ENCODE results near the gene ACCS. TPM values are rescaled to one million over a fixed set of nuclear protein-coding genes. Genes with fewer than 3 reads are reported as not detected.

ACCS gene
- total RNA-seq, 1 experiment from 2014 or later: 13.9 TPM

GRCh38 chr11:44083433-44083832, 17.4 kb downstream of the ACCS start (continued):
- TF ChIP-seq ZNF532 (CRISPR knock-in tag; IDR thresholded peaks at IDR 0.05; ENCODE audit: borderline replicate concordance) (no peak), ZSCAN18 (CRISPR knock-in tag; IDR thresholded peaks at IDR 0.05) (no peak), KAT7 (CRISPR knock-in tag; IDR thresholded peaks at IDR 0.05; ENCODE audit: borderline replicate concordance) (no peak), NR2C2 (CRISPR knock-in tag; IDR thresholded peaks at IDR 0.05) (no peak), NR3C1 (CRISPR knock-in tag; conservative IDR thresholded peaks at IDR 0.05; ENCODE audit: low read depth) (no peak), TP53 (CRISPR knock-in tag; IDR thresholded peaks at IDR 0.05) (no peak), ZMAT4 (CRISPR knock-in tag; IDR thresholded peaks at IDR 0.05) (no peak), IRF2 (CRISPR knock-in tag; IDR thresholded peaks at IDR 0.05; ENCODE audit: borderline replicate concordance, low read depth) (no peak), PRDM15 (CRISPR knock-in tag; IDR thresholded peaks at IDR 0.05) (no peak), JAZF1 (CRISPR knock-in tag; IDR thresholded peaks at IDR 0.05) (no peak)

GRCh38 chr11:44083906-44084305, 17.8 kb downstream of the ACCS start:
- H3K27ac Mint-ChIP-seq: no peak overlapping the region
- POLR2A ChIA-PET: no interaction called here
- CTCF ChIA-PET: interaction anchor here (0.9 to 1.9 kb wide), 4 partner anchors 11 to 139 kb away, joined by 3 to 14 read pairs (median 4); partner anchors contain the start of genes ACCS and EXT2
- no peak overlapping the region for H3K4me3 Mint-ChIP-seq
- H3K27me3 Mint-ChIP-seq (ENCODE audit: low read depth): peaks cover 6% of the 10 kb centered on the region
- H3K36me3 Mint-ChIP-seq: peaks cover 12% of the 10 kb centered on the region
- peaks cover 26% of the 10 kb centered on the region for H3K9me3 Mint-ChIP-seq
- no peak for DNase-seq (ENCODE audit: low spot score)
- H3K4me1 Mint-ChIP-seq: no peaks in the 10 kb centered on the region
- ATAC-seq: no peak
- TF ChIP-seq ELF4 (CRISPR knock-in tag; IDR thresholded peaks at IDR 0.05; ENCODE audit: low read depth): no peak
- no peak for TF ChIP-seq ZNF281 (CRISPR knock-in tag; IDR thresholded peaks at IDR 0.05)
- no peak for TF ChIP-seq ZNF121 (CRISPR knock-in tag; IDR thresholded peaks at IDR 0.05)
- TF ChIP-seq AR (CRISPR knock-in tag; IDR thresholded peaks at IDR 0.05): no peak
- TF ChIP-seq ZNF512 (CRISPR knock-in tag; IDR thresholded peaks at IDR 0.05; ENCODE audit: borderline replicate concordance): no peak
- no peak for TF ChIP-seq ZMAT4 (CRISPR knock-in tag; IDR thresholded peaks at IDR 0.05)
- no peak for TF ChIP-seq TP53 (CRISPR knock-in tag; IDR thresholded peaks at IDR 0.05)
- TF ChIP-seq JUN (CRISPR knock-in tag; IDR thresholded peaks at IDR 0.05): no peak
- TF ChIP-seq ZNF671 (CRISPR knock-in tag; IDR thresholded peaks at IDR 0.05): no peak

Data from WTC11 (cell line).